Measurements from ENCODE around the gene SRSF6. TPM values are rescaled to one million over a fixed set of nuclear protein-coding genes. Genes with fewer than 3 reads are reported as not detected.
"Not testable (repeated sequence)": the region's sequence is repeated elsewhere in the genome, so short reads cannot be mapped to it uniquely, and the experiment has no call there.

Gene SRSF6
- total RNA-seq, 2 donors from 2014 or later: 42.2 to 90.4 TPM

- Histone ChIP-seq H3K36me3 (no peaks in the 10 kb centered on the region), H3K4me3 (no peak overlapping the region), H3K27me3 (replicated peaks; ENCODE audit: insufficient read depth) (no peaks in the 10 kb centered on the region), H3K4me1 (ENCODE audit: control insufficient read depth in 1 of 2, low read depth in 2 of 2) (no peaks in the 10 kb centered on the region), H3K27ac (no peak overlapping the region), H3K9me3 (peaks cover 23% of the 10 kb centered on the region)
- no peak for TF ChIP-seq CTCF (IDR thresholded peaks at IDR 0.05)
- DNase-seq (ENCODE audit: low spot score): no peak
- ATAC-seq (ENCODE audit: insufficient number of reproducible peaks, low FRiP score, low read depth): no peak
These were observed 41.0 kb upstream of the SRSF6 start for GRCh38 chr20:43416591-43417228.

- no peaks in the 10 kb centered on the region for H3K27me3 ChIP-seq (replicated peaks; ENCODE audit: insufficient read depth)
- H3K9me3 ChIP-seq: peaks cover 23% of the 10 kb centered on the region
- no peak for TF ChIP-seq CTCF (IDR thresholded peaks at IDR 0.05)
- no peak overlapping the region for H3K27ac ChIP-seq
- ATAC-seq (ENCODE audit: insufficient number of reproducible peaks, low FRiP score, low read depth): no peak
- no peaks in the 10 kb centered on the region for H3K4me1 ChIP-seq (ENCODE audit: control insufficient read depth in 1 of 2, low read depth in 2 of 2)
- no peak for DNase-seq (ENCODE audit: low spot score)
- no peaks in the 10 kb centered on the region for H3K36me3 ChIP-seq
- H3K4me3 ChIP-seq: no peak overlapping the region
These were observed 37.5 kb upstream of the SRSF6 start for GRCh38 chr20:43420192-43420591.

GRCh38 chr20:43420913-43421312, 36.8 kb upstream of the SRSF6 start:
- H3K27me3 ChIP-seq (replicated peaks; ENCODE audit: insufficient read depth); H3K4me3 ChIP-seq; ATAC-seq (ENCODE audit: insufficient number of reproducible peaks, low FRiP score, low read depth); H3K36me3 ChIP-seq; DNase-seq (ENCODE audit: low spot score); H3K4me1 ChIP-seq (ENCODE audit: control insufficient read depth in 1 of 2, low read depth in 2 of 2); H3K27ac ChIP-seq: not testable (repeated sequence)
- H3K9me3 ChIP-seq: peaks cover 23% of the 10 kb centered on the region

- no peak for TF ChIP-seq CTCF (IDR thresholded peaks at IDR 0.05)
- ATAC-seq (ENCODE audit: insufficient number of reproducible peaks, low FRiP score, low read depth): no peak
- H3K9me3 ChIP-seq: no peaks in the 10 kb centered on the region
These were observed 31.5 kb upstream of the SRSF6 start for GRCh38 chr20:43426172-43426571.

GRCh38 chr20:43430265-43431133, 27.2 kb upstream of the SRSF6 start:
- no peak overlapping the region for H3K27ac ChIP-seq
- H3K27me3 ChIP-seq (replicated peaks; ENCODE audit: insufficient read depth): no peaks in the 10 kb centered on the region
- no peaks in the 10 kb centered on the region for H3K9me3 ChIP-seq
- no peaks in the 10 kb centered on the region for H3K36me3 ChIP-seq
- H3K4me1 ChIP-seq (ENCODE audit: control insufficient read depth in 1 of 2, low read depth in 2 of 2): no peaks in the 10 kb centered on the region
- ATAC-seq (ENCODE audit: insufficient number of reproducible peaks, low FRiP score, low read depth) (no peak), DNase-seq (ENCODE audit: low spot score) (no peak)
- no peak for TF ChIP-seq CTCF (IDR thresholded peaks at IDR 0.05)
- no peak overlapping the region for H3K4me3 ChIP-seq

More at GRCh38 chr20:43426172-43426571, 31.5 kb upstream of the SRSF6 start:
- no peaks in the 10 kb centered on the region for H3K27me3 ChIP-seq (replicated peaks; ENCODE audit: insufficient read depth)
- no peaks in the 10 kb centered on the region for H3K4me1 ChIP-seq (ENCODE audit: control insufficient read depth in 1 of 2, low read depth in 2 of 2)
- H3K4me3 ChIP-seq: no peak overlapping the region
- no peak overlapping the region for H3K27ac ChIP-seq
- no peaks in the 10 kb centered on the region for H3K36me3 ChIP-seq
- no peak for DNase-seq (ENCODE audit: low spot score)

All from thoracic aorta (tissue), 2 donors.